SU-DHL-6 (cell line): Measurements from ENCODE around the gene KLHL41.
"Not testable (repeated sequence)": the region's sequence is repeated elsewhere in the genome, so short reads cannot be mapped to it uniquely, and the experiment has no call there.

Source experiments
- H2AFZ ChIP-seq: fragments of 200-600 bp; sonication (generic); 2 replicates; pipeline ENCODE4 v1.6.1; 2014; ENCODE audit warnings: low read depth, mild to moderate bottlenecking, moderate library complexity, mixed read lengths, antibody characterized with exemption, low read length; ENCODE audit not compliant: severe bottlenecking
- H3F3A ChIP-seq: fragments of 200-600 bp; shearing (Covaris generic); 2 replicates; pipeline ENCODE4 v1.6.0; 2016; ENCODE audit warnings: antibody characterized with exemption, mild to moderate bottlenecking; ENCODE audit not compliant: insufficient read depth
- H3K27ac ChIP-seq: fragments of 200-600 bp; sonication (generic); 2 replicates; pipeline ENCODE4 v1.5.1; 2016; ENCODE audit warnings: low read depth, mild to moderate bottlenecking, low read length, moderate library complexity, mixed read lengths
- H3K27me3 ChIP-seq: fragments of 200-600 bp; sonication (generic), shearing (Covaris generic); 2 replicates; pipeline ENCODE4 v1.6.0; 2014; ENCODE audit warnings: mild to moderate bottlenecking, low read length
- H3K36me3 ChIP-seq: fragments of 200-600 bp; sonication (generic); 2 replicates; pipeline ENCODE4 v1.6.1; 2014; ENCODE audit warnings: mild to moderate bottlenecking, low read length, mixed read lengths
- H3K4me2 ChIP-seq: fragments of 300-600, 200-600 bp; shearing (Covaris generic), sonication (generic); 2 replicates; pipeline ENCODE4 v1.6.0; 2014; ENCODE audit warnings: low read length, low read depth, mild to moderate bottlenecking; ENCODE audit not compliant: poor library complexity, severe bottlenecking
- H3K4me3 ChIP-seq: fragments of 200-600 bp; sonication (generic); 2 replicates; pipeline ENCODE4 v1.5.1; 2014; ENCODE audit warnings: antibody characterized with exemption, low read length, mild to moderate bottlenecking, mixed read lengths; ENCODE audit not compliant: insufficient read depth, poor library complexity, severe bottlenecking
- H3K79me2 ChIP-seq: fragments of 200-600 bp; sonication (generic); 2 replicates; pipeline ENCODE4 v1.6.1; 2014; ENCODE audit warnings: mild to moderate bottlenecking, low read length, moderate library complexity; ENCODE audit not compliant: insufficient read depth
- H3K9ac ChIP-seq: fragments of 200-600 bp; sonication (generic); 2 replicates; pipeline ENCODE4 v1.7.0; 2014; ENCODE audit warnings: mild to moderate bottlenecking, low read length
- H3K9me2 ChIP-seq: fragments of 200-600 bp; sonication (generic); replicated peaks from 2 replicates; pipeline ENCODE4 v1.6.1; 2014; ENCODE audit warnings: low read length; ENCODE audit not compliant: insufficient read depth
- H3K9me3 ChIP-seq: fragments of 200-600 bp; sonication (generic); 2 replicates; pipeline ENCODE4 v1.6.1; 2014; ENCODE audit warnings: low read length, mixed read lengths; ENCODE audit not compliant: insufficient read depth
- H4K20me1 ChIP-seq: fragments of 200-600 bp; sonication (generic); 2 replicates; pipeline ENCODE4 v1.6.1; 2014; ENCODE audit warnings: low read depth, mild to moderate bottlenecking, antibody characterized with exemption, low read length, moderate library complexity, mixed read lengths
- CTCF ChIP-seq: fragments of 200-600 bp; sonication (generic); IDR thresholded peaks from one replicate; pipeline ENCODE4 v1.5.1; 2017; ENCODE audit warnings: antibody characterized with exemption, mild to moderate bottlenecking, low read length, moderate library complexity; ENCODE audit not compliant: insufficient read depth, poor library complexity, severe bottlenecking
- EZH2phosphoT487 ChIP-seq: fragments of 200-600 bp; sonication (generic), shearing (Covaris generic); conservative IDR thresholded peaks from 2 replicates; pipeline ENCODE4 v1.6.1; 2018; ENCODE audit warnings: mild to moderate bottlenecking, antibody characterized with exemption, low read length, moderate library complexity, mixed read lengths

The KLHL41 gene

DNA sequence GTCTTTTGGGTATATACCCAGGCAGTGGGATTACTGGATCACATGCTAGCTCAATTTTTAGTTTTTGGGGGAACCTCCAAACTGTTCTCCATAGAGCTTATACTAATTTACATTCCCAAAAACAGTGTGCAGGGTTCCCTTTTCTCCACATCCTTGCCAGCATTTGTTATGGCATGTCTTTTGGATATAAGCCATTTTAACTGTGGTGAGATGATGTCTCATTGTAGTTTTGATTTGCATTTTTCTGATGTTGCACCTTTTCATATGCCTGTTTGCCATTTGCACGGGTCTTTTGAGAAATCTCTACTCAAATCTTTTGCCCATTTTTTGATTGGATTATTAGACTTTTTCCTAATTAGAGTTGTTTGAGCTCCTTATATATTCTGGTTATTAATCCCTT lies 56.2 kb downstream of the KLHL41 start:
- Histone ChIP-seq H4K20me1 (no peaks in the 10 kb centered on the region; the same call in 1 of the 2 replicates), H3K27ac (no peak overlapping the region), H3K27me3 (no peaks in the 10 kb centered on the region), H3K4me3 (no peak overlapping the region), H3K36me3 (peaks cover 9% of the 10 kb centered on the region), H3K79me2 (peaks cover 15% of the 10 kb centered on the region), H2AFZ (no peak overlapping the region), H3K9ac (no peak overlapping the region), H3K9me3 (no peaks in the 10 kb centered on the region), H3K4me2 (no peak overlapping the region), H3K9me2 (no peaks in the 10 kb centered on the region), H3F3A (0 out of 2 replicates have a peak, but pooled peaks cover 10% of the 10 kb centered on the region)
- no peak for TF ChIP-seq EZH2phosphoT487
- no peak for TF ChIP-seq CTCF

DNA sequence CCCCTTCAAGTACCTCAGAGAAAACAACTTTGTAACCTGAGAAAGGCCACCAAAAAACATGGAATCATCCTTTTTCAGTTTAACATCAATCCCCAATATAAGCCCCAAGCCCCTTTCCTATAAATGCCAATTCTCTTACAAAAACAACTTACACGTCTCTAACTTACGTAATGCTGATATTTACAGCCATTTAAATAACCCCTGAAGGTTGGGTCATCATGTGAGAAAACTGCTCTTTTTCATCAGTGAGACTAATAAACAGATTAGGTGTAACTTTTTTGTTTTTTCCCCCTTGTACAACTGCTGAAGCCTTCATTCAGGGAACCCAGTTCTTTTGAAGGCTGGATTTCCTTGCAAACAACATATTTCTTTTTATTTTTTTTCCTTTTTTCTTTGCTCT lies 60.4 kb downstream of the KLHL41 start:
- H3K27ac ChIP-seq, result no peak overlapping the region
- H3K9me2 ChIP-seq, result no peaks in the 10 kb centered on the region
- H2AFZ ChIP-seq, result no peak overlapping the region
- no peaks in the 10 kb centered on the region for H3K27me3 ChIP-seq
- H3K4me2 ChIP-seq, result peak overlapping the region; percentile 29
- 0 out of 2 replicates have a peak, but pooled peaks cover 6% of the 10 kb centered on the region for H3F3A ChIP-seq
- H3K9me3 ChIP-seq, result no peaks in the 10 kb centered on the region
- no peak overlapping the region for H3K9ac ChIP-seq
- peaks cover 41% of the 10 kb centered on the region for H3K79me2 ChIP-seq
- no peaks in the 10 kb centered on the region; the same call in 1 of the 2 replicates for H4K20me1 ChIP-seq
- TF ChIP-seq EZH2phosphoT487 (no peak), CTCF (no peak)
- H3K4me3 ChIP-seq, result no peak overlapping the region
- H3K36me3 ChIP-seq, result peaks cover 6% of the 10 kb centered on the region

DNA sequence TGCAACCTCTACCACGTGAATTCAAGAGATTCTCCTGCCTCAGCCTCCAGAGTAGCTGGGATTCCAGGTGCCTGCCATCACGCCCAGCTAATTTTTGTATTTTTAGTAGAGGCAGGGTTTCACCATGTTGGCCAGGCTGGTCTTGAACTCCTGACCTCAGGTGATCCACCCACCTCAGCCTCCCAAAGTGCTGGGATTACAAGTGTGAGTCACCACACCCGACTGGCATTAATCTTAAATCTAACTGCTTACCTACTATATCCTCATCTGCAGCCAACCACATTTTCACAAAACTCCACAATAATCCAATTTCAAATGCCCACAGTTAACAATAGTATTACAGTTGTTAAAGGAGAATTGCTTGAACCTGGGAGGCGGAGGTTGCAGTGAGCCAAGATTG lies 61.2 kb downstream of the KLHL41 start:
- not testable (repeated sequence) for H3K9me3 ChIP-seq, H3K4me2 ChIP-seq
- H3K79me2 ChIP-seq, result peaks cover 41% of the 10 kb centered on the region

GRCh38 chr2:169571571-169571970 lies 62.1 kb downstream of the KLHL41 start:
- H3K27me3 ChIP-seq, result no peaks in the 10 kb centered on the region
- H3F3A ChIP-seq, result 0 out of 2 replicates have a peak, but pooled peaks cover 6% of the 10 kb centered on the region
- no peaks in the 10 kb centered on the region for H3K9me2 ChIP-seq
- peaks cover 6% of the 10 kb centered on the region for H3K36me3 ChIP-seq
- TF ChIP-seq EZH2phosphoT487 (no peak), CTCF (no peak)
- H3K9ac ChIP-seq, result no peak overlapping the region
- no peaks in the 10 kb centered on the region for H3K9me3 ChIP-seq
- H4K20me1 ChIP-seq, result no peaks in the 10 kb centered on the region; the same call in 1 of the 2 replicates
- H3K27ac ChIP-seq, result no peak overlapping the region
- H3K4me3 ChIP-seq, result no peak overlapping the region
- peaks cover 41% of the 10 kb centered on the region for H3K79me2 ChIP-seq
- no peak overlapping the region for H2AFZ ChIP-seq
- H3K4me2 ChIP-seq, result peak overlapping the region; percentile 94

More for the DNA sequence above, 61.2 kb downstream of the KLHL41 start:
- not testable (repeated sequence) for H4K20me1 ChIP-seq, H3K27ac ChIP-seq, H3K9ac ChIP-seq, H3K9me2 ChIP-seq, H3K4me3 ChIP-seq, H3K27me3 ChIP-seq, H2AFZ ChIP-seq, H3K36me3 ChIP-seq, H3F3A ChIP-seq
